ENCODE data around the gene KLF11.

Gene KLF11

DNA sequence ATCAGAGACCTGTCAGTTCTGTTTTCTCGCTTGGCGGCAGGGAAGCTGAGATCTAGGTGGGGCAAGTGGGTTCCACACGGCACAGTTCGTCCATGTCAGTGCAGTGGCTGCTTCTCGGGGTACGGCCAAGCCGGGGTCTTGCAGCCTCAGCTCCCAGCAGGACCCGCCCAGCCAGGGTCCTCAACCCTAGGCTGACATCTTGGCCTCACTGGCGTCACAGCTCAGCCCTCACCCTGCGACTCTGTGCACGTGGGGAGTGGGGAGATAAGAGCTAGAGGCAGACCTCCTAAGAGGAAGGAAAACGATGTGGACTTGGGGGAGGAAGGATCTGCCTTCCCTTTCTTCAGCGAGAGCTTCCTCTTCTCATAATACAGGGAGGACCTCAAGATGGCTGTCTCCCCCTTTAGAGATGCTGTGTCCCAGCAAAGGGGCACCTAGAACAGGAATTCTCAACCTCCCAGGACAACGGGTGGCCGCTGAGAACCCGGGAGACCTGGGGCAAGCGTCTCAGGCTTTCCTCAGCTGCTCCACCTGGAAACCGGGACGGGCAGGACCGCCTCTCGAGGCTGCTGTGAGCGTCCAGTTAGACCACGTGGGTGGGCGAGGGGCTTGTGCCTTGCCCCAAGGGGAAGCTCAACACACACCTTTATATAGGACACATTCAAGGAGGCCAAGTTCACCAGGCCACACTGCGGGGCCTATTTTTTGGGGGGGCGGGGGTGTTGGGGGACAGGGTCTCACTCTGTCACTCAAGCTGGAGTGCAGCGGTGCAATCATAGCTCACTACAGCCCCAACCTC is 23.5 kb upstream of the KLF11 start:
- no peaks in the 10 kb centered on the region for H3K27me3 ChIP-seq (replicated peaks; ENCODE audit: insufficient read depth, low read length)
- H3K9ac ChIP-seq (ENCODE audit: low read length), result no peak overlapping the region
- H3K36me3 ChIP-seq (replicated peaks; ENCODE audit: insufficient read depth, low read length), result no peaks in the 10 kb centered on the region
- H3K9me3 ChIP-seq (replicated peaks; ENCODE audit: insufficient read depth, low read length), result no peaks in the 10 kb centered on the region
- no peak overlapping the region for H2AFZ ChIP-seq (ENCODE audit: low read length)
- H3K4me3 ChIP-seq (ENCODE audit: low read length), result no peak overlapping the region
- H3K79me2 ChIP-seq (ENCODE audit: low read length), result no peaks in the 10 kb centered on the region
- no peaks in the 10 kb centered on the region for H4K20me1 ChIP-seq (ENCODE audit: insufficient read depth, low read length)
- TF ChIP-seq EZH2 (optimal IDR thresholded peaks at IDR 0.05; ENCODE audit: low read depth, low read length) (no peak), EZH2phosphoT487 (IDR thresholded peaks at IDR 0.05; ENCODE audit: low read length) (no peak)
- TF ChIP-seq, protein P1, sequence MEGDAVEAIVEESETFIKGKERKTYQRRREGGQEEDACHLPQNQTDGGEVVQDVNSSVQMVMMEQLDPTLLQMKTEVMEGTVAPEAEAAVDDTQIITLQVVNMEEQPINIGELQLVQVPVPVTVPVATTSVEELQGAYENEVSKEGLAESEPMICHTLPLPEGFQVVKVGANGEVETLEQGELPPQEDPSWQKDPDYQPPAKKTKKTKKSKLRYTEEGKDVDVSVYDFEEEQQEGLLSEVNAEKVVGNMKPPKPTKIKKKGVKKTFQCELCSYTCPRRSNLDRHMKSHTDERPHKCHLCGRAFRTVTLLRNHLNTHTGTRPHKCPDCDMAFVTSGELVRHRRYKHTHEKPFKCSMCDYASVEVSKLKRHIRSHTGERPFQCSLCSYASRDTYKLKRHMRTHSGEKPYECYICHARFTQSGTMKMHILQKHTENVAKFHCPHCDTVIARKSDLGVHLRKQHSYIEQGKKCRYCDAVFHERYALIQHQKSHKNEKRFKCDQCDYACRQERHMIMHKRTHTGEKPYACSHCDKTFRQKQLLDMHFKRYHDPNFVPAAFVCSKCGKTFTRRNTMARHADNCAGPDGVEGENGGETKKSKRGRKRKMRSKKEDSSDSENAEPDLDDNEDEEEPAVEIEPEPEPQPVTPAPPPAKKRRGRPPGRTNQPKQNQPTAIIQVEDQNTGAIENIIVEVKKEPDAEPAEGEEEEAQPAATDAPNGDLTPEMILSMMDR (IDR thresholded peaks at IDR 0.05; ENCODE audit: low read length), result no peak
- H3K9me2 ChIP-seq (replicated peaks; ENCODE audit: insufficient read depth, low read length), result no peaks in the 10 kb centered on the region
- H3F3A ChIP-seq (ENCODE audit: insufficient read depth, low read length), result no peaks in the 10 kb centered on the region
- H3K4me1 ChIP-seq (ENCODE audit: low read length), result no peaks in the 10 kb centered on the region
- no peak overlapping the region for H3K4me2 ChIP-seq (ENCODE audit: low read depth, low read length)
- H3K27ac ChIP-seq (ENCODE audit: low read length), result no peak overlapping the region
- DNase-seq, result no peak

DNA sequence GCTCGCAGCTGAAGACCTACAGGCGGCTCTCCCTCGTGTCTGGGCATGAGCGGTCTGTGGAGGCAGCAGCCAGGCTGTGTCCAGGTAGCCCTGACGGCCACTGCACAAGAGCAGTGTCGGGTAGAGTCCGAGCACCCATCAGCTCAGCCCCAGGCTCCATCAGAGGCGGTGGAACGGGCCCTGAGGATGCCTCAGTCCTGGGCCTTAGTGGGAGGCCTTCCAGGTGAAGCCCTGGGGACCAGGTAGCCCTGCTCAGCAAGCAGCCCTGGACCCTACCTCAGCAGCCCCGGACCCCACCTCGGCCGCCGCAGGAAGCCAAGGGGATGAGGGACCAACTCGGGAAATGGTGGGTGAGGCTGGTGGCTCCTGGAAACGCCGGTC is 21.3 kb upstream of the KLF11 start:
- Histone ChIP-seq H3K27ac (ENCODE audit: low read length) (no peak overlapping the region), H3F3A (ENCODE audit: insufficient read depth, low read length) (no peaks in the 10 kb centered on the region), H3K27me3 (replicated peaks; ENCODE audit: insufficient read depth, low read length) (no peaks in the 10 kb centered on the region), H3K36me3 (replicated peaks; ENCODE audit: insufficient read depth, low read length) (no peaks in the 10 kb centered on the region), H3K9me3 (replicated peaks; ENCODE audit: insufficient read depth, low read length) (no peaks in the 10 kb centered on the region), H3K4me3 (ENCODE audit: low read length) (no peak overlapping the region), H3K9ac (ENCODE audit: low read length) (no peak overlapping the region), H3K9me2 (replicated peaks; ENCODE audit: insufficient read depth, low read length) (no peaks in the 10 kb centered on the region), H3K4me2 (ENCODE audit: low read depth, low read length) (no peak overlapping the region), H3K4me1 (ENCODE audit: low read length) (no peaks in the 10 kb centered on the region), H3K79me2 (ENCODE audit: low read length) (no peaks in the 10 kb centered on the region), H2AFZ (ENCODE audit: low read length) (no peak overlapping the region), H4K20me1 (ENCODE audit: insufficient read depth, low read length) (no peaks in the 10 kb centered on the region)
- no peak for TF ChIP-seq EZH2phosphoT487 (IDR thresholded peaks at IDR 0.05; ENCODE audit: low read length)
- TF ChIP-seq, protein P1 (IDR thresholded peaks at IDR 0.05; ENCODE audit: low read length), result no peak
- TF ChIP-seq EZH2 (optimal IDR thresholded peaks at IDR 0.05; ENCODE audit: low read depth, low read length), result no peak
- DNase-seq, result no peak

DNA sequence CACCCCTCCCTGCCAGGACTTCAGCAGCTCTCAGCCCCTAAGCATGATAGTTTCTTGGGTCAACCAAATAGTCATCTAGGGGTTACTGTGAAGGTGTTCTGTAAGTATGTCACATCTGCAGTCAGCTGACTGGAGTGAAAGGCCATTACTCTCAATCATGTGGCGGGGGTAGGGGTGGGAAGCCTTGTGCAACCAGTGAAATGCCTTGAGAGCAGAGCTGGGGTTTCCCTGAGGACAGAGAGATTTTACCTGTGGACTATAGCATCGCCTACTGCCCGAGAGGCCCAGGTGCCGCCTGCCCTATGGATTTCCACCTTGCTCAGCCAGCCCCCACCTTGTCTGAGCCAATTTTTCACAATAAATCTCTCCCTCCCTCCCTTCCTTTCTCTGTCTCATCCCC is 20.9 kb upstream of the KLF11 start:
- no peak overlapping the region for H3K9ac ChIP-seq (ENCODE audit: low read length)
- H3K9me2 ChIP-seq (replicated peaks; ENCODE audit: insufficient read depth, low read length), result no peaks in the 10 kb centered on the region
- no peak overlapping the region for H2AFZ ChIP-seq (ENCODE audit: low read length)
- TF ChIP-seq EZH2 (optimal IDR thresholded peaks at IDR 0.05; ENCODE audit: low read depth, low read length), result no peak
- TF ChIP-seq EZH2phosphoT487 (IDR thresholded peaks at IDR 0.05; ENCODE audit: low read length), result no peak
- TF ChIP-seq, protein P1 (IDR thresholded peaks at IDR 0.05; ENCODE audit: low read length), result no peak
- no peaks in the 10 kb centered on the region for H3K36me3 ChIP-seq (replicated peaks; ENCODE audit: insufficient read depth, low read length)
- no peaks in the 10 kb centered on the region for H3K27me3 ChIP-seq (replicated peaks; ENCODE audit: insufficient read depth, low read length)
- H4K20me1 ChIP-seq (ENCODE audit: insufficient read depth, low read length), result no peaks in the 10 kb centered on the region
- no peak overlapping the region for H3K4me3 ChIP-seq (ENCODE audit: low read length)
- H3K9me3 ChIP-seq (replicated peaks; ENCODE audit: insufficient read depth, low read length), result no peaks in the 10 kb centered on the region
- no peaks in the 10 kb centered on the region for H3K79me2 ChIP-seq (ENCODE audit: low read length)
- no peak overlapping the region for H3K4me2 ChIP-seq (ENCODE audit: low read depth, low read length)
- H3K4me1 ChIP-seq (ENCODE audit: low read length), result no peaks in the 10 kb centered on the region
- no peaks in the 10 kb centered on the region for H3F3A ChIP-seq (ENCODE audit: insufficient read depth, low read length)
- DNase-seq, result no peak
- H3K27ac ChIP-seq (ENCODE audit: low read length), result no peak overlapping the region

Measured in MM.1S (cell line).